CD4-positive, alpha-beta T cell treated with Interleukin-4 for 4 hours (primary cell): ENCODE data around the gene KRT6B.
"Not testable (repeated sequence)": the region's sequence is repeated elsewhere in the genome, so short reads cannot be mapped to it uniquely, and the experiment has no call there.

Experiments
- DNase-seq: peaks from one replicate; pipeline ENCODE4 v3.0.0-alpha.2; 2020

The KRT6B gene

GRCh38 chr12:52435659-52435999 is 16.3 kb downstream of the KRT6B start:
- DNase-seq = no peak

DNA sequence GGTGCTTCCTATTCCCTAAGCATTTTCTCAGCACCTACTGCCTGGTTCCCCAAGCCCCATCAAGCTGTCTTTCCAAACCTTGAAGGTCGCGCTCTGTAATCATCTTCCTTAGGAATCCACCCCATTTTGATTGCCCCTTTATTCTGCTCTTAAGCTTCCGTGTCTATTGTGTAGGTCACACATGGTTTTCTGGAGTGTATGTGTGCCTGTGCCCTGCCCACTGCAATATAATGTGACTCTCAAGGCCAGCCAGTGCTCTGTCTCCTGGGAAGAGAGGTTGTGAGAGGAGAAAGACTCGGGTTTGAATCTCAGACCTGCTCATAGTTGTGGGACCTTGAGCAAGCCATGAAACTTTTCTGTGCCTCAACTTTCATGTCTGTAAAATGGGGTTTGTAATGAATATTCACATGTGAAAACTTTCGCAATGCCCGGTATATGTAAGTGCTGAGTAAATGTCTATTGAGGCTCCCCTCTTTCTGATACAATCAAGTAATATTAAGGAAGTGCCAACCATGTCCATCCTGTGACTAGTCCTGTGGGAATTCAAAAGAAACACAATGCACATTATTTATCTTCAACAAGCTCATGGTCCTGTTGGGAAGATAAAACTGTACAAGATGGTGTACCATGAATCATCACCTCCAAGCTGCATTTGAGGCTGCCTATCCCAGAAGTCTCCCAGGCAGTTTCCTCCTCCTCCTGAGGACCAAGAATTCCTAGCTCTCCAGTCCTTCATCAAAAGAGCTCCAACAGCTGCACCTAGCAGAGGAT is 17.0 kb downstream of the KRT6B start:
- no peak for DNase-seq

DNA sequence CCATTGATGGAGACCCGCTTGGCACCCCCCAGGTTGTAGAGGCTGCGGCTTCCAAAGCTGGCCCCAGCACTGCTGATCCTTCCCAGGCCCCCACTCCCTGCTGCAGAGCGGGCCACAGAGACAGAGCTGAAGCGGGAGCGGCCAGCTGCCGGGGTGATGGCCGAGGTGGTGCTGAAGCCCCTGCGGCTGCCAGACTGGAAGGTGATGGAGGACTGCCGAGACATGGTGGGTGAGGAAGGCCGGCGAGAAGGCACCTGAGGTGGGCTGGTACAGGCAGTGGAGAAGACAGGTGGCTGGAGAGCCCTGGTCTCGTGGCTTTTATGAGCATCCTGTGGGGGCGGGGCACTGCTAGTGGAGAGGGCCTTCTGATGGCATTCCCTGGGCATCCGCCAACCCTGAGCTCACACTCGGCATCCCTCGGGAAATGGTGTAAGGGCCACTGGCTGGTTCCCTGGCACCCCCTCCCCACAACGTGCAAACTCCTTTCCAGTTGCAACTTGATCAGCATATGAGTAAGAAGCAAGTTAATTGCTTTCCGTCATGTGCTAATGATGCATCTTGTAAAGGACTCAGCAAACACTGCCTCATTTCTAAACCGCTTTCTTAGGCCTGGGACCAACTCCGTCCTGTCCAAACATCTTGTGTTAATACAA is 17.7 kb downstream of the KRT6B start, which contains the start of gene KRT75:
Gene KRT75, minus strand, starts transcription at position 291 of the 653 bp plus-strand sequence. Its CDS starts 67 bp downstream, at position 224.
- DNase-seq = no peak

DNA sequence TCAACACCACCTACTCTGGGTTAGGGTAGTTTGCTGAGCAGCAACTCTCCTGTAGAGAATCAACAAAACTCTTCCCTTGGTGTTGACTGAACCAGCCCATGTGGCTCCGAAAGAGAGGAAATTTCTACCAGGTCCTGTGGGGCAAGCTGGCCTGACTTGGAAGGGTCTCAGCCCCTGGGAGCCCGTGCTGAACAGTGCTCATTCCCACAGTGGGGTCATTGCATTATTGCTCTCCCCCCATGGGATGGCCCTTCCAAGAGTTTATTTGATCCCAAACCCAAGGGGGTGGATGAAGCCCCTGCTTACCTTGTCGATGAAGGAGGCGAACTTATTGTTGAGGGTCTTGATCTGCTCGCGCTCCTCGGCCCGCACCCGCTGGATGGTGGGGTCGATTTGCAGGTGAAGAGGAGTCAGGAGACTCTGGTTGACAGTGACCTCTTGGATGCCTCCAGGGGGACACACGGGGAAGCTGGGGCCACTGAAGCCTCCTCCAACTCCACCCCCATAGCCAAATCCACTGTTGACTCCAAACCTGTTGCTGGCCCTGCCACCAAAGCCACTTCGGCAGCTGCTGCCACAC is 18.4 kb downstream of the KRT6B start:
- no peak for DNase-seq

- no peak for DNase-seq
These were observed 19.3 kb downstream of the KRT6B start for GRCh38 chr12:52432559-52433207.

- no peak for DNase-seq
These were observed 23.8 kb downstream of the KRT6B start for GRCh38 chr12:52428121-52428520.

DNA sequence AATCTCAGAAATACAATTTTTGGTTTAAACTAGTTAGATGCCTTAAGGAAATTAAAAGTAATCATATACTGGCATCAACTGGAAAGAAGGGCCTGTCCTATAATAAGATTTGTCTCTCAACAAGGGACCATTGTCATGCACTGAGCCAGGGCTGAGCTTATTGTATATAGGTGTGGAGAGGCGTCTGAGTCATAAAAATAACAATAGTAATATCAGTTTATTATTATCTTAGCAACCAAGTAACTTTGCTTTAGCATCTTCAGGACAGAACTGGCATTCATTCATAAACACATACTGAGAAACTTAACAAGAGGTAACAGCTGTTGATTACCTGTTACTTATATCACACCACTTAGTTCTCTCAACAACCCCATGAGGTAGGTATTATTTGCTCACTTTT is 24.9 kb downstream of the KRT6B start:
- DNase-seq = no peak

- no peak for DNase-seq
These were observed 25.9 kb downstream of the KRT6B start for GRCh38 chr12:52426034-52426433.

DNA sequence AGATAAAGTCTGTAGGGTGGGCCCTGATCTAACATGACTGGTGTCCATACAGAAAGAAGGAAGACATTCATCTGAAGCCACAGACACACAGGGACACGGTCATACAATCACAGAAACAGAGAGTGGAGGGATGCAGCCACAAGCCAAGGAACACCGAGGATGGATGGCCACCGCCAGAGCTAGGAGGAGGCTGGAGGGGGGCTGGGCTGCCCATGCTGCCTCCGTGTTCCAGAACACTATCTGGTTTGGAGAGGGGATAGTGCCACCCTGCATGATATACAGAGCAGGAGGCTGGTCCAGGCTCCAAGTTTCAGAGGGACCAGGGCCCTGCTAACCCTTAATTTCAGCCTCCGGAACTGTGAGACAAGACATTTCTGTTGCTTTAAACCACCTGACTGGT is 26.5 kb downstream of the KRT6B start:
- DNase-seq = no peak

- DNase-seq = no peak
These were observed 28.1 kb downstream of the KRT6B start for GRCh38 chr12:52423661-52424500.

DNA sequence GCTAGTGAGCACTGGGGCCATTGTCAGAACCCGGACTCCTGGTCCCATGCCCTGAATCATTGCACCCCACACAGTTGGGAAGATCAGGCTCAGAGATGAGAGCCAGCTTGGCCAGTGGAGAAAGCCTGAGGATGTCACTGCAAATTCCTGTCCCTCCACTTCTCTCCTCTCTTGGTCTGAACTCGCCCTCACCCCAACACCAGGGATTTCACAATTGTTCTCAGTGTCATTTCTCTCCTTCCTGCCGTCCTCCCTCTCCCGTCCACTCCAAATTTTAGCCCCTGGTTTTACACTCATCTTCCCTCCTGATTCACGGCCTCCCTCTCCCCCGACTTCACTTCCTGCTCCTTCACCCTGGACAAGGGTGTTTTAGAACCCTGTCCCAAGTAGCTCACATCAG is 28.9 kb downstream of the KRT6B start:
- DNase-seq = no peak

DNA sequence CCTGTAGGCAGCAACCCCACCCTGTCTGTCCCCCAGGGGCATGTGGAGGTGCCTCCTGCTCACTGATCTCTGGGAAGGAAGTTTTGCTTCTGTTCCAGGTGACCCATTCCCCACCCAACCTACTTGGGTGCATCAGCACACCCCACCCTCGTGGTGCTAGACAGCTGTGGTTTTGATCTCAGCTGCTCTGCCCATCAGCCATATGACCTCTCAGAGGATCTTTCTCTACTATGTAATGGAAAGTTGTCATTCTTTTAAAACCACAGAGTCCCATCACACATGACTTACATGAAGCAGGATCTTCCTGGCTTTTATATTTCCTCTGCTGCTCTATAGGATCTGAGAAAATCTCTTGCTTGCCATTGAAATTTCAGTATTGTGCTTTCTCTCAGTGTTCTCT is 32.3 kb downstream of the KRT6B start:
- DNase-seq = no peak

GRCh38 chr12:52418576-52419110 is 33.3 kb downstream of the KRT6B start:
- DNase-seq = no peak

DNA sequence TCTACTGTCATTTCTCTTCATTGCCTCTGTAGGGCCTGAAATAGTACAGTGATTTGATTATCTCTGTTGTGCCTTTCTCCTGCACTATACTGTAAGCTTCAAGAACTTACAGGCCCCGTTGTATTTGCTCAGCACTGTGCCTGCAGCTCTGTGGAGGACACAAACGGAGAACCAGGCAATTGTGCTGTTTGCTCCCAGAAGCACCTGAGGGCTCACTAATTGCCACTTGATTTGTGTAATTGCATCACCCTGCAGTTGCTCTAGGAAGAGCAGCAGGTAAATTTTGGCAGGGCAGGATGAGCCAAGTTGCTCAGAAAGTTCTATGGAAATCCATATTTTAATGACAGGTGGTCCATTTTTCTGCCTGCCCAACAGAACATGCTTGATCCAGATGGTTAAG is 34.2 kb downstream of the KRT6B start:
- no peak for DNase-seq

GRCh38 chr12:52416795-52417194 is 35.2 kb downstream of the KRT6B start:
- no peak for DNase-seq

DNA sequence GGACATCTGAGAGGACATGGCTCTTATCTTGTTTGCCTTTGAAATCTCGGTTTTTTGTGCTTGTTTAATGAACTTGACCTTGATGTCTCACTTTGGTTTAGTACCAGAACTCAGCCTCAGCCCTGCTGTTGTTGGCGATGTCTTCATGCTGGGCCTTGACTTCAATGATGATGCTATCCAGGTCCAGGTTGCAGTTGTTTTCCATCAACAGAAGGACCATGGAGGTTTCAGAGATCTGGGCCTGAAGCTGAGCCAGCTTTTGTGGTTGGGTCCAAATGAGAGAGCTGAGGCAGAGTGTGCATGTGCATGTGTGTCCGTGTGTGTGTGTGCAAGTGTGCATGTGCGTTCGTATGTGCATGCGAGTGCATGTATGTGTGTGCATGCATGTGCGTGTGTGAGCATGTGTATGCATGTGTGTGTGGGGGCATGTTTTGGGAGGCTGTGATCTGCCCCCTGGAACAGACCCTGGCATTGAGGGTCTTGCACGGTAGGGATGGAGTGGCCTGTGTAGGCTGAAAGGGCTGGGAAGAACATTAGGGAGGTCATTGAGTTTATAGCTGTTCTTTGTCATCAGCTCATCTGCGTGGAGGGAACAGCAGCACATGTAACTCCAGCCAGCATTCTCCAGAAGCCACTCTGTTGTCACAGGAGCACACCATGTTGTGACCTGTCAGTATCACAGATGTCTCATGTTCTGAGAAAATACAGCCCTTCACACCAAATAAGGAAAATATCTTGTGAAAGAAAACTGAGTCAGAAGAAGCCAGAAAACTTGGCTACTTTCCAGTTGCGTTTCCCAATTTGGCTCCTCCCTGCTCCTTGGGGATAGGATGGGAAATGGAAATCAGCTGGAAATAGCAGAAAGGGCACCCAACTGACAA is 35.8 kb downstream of the KRT6B start:
- no peak for DNase-seq

GRCh38 chr12:52414936-52415335 is 37.0 kb downstream of the KRT6B start:
- no peak for DNase-seq

DNA sequence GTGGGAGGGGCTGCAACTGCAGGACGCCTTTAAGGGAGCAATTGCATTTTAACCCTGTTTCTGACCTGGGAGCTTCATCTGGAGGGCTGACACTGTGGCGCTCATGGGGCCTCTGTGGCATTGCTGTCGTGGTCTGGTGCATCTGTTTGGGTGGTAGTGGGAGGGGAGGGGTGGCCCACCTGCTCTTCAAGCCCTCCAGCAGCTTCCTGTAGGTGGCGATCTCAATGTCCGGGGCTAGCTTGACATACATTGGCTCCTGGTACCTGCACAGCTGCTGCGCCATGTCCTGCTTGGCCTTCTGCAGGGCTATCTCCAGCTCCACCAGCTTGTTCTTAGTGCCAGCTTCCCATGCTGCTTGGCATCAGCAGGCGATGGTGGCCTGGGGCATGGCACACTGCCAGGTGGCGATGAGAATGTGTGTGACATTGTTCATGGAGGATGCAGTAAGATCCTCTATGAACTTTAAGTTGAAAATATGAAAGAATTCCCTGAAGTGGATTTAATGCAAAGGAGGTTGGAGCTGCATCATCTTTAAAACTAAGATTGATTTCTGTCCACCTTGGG is 38.1 kb downstream of the KRT6B start:
- no peak for DNase-seq

GRCh38 chr12:52413202-52413601 is 38.7 kb downstream of the KRT6B start:
- no peak for DNase-seq

DNA sequence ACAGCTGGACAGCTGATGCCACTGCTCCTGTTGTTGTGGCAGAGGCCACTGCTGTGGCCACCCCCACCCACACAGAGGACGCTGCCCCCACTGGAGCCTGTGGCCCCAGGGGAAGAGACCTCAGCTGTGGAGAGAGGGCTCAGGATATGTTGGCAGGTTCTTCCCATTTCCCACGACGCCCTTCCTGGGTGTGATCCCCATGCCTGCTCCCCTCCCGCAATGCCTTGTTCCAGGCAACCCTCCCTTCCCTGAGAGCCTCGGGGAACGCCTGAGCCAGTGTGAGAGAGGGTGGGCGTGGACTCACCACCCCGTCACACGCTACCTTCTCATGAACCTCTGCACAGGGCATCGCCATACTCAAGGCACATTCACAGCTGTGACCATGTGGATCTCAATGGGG is 40.1 kb downstream of the KRT6B start:
- no peak for DNase-seq

DNA sequence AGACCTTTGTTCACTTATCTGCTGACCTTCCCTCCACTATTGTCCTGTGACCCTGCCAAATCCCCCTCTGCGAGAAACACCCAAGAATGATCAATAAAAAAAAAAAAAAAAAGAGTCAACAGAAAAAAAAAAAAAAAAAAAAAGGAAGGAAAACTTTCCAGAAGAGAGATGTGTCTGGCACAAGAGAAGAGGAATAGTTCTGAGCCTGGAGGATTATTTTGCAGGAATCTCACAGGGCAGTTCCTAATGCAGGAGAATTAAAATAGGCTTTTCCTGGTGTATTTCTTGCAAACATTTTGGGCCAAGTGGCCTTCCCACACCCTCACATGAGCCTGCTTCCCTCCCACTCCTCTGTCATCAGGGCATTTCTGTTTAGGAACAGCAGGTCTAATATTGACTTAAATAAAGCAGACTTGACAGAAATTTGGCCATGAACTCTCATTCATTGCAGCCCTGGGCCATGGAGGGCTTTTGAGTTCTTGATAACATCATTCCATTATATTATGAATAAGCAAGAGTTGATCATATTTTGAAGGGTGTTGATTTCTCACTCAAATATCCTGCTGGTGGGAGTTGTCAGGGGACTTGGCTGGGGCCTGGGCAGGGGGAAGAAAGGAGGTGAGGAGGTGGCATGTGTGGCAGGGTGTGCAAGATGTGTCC is 41.2 kb downstream of the KRT6B start:
- not testable (repeated sequence) for DNase-seq
